Heart left ventricle (tissue), 13 donors: Measurements from ENCODE around the gene IL1B.

Experiments used
- CTCF ChIP-seq, 12 donors: fragments of 200-600 bp; sonication (generic) in 4 of 12; IDR thresholded peaks; one replicate each; pipeline versions ENCODE4 v1.5.0 to v1.8.0; 2018 to 2022; ENCODE audit warnings: antibody characterized with exemption in 12 of 12, mild to moderate bottlenecking in 5 of 12
- POLR2A ChIP-seq, 2 donors: fragments of 450-650 bp; IDR thresholded peaks; one replicate each; pipeline ENCODE4 v1.6.1; 2017; ENCODE audit warnings: antibody characterized with exemption in 2 of 2, mild to moderate bottlenecking in 2 of 2, moderate library complexity in 2 of 2
- donor health status: ischemic (EF 13 %, LVEDD 7.1; RV severe dilation, severe dysfunction).
- donor health status: DM: no; HTN: yes; CAD: no.
- donor health status: DM: no; HTN: no; CAD: no.
- donor health status: ischemic (EF 25% LVEDD 6.9; RV normal size, moderate dysfunction).
- donor health status: ischemic (EF 25% LVEDD 5.7; RV mildly dilated, moderate dysfunction).
- donor health status: ischemic (EF 35%, LVEDD 5.7; RV mildly dilated, moderate dysfunction).
- donor health status: nonischemic (EF 11% LVEDD 7.7; RV severe dilation, severe dysfunction).
- donor health status: DM: yes; HTN: yes; CAD: no.
- donor health status: PGD.
- donor health status: ischemic (EF 29% LVEDD 5.4; RV normal size, mild dysfunction).
- donor health status: nonischemic (EF 23%, LVEDD 6.1; RV moderate dilation, normal function).

- TF ChIP-seq CTCF (IDR thresholded peaks at IDR 0.05) (no peak), POLR2A (IDR thresholded peaks at IDR 0.05) (no peak)
Observed at GRCh38 chr2:112866128-112866835, 29.7 kb upstream of the IL1B start.
